SK-N-SH (cell line): Measurements from ENCODE around the gene FAP.

Experiments
- EP300 ChIP-seq, 2 experiments: IDR thresholded peaks; 2 replicates each; pipeline versions ENCODE4 v1.4.0 to v1.6.1; 2012; ENCODE audit warnings: borderline replicate concordance in 1 of 2, low read depth in 1 of 2, low read length in 1 of 2
- GABPA ChIP-seq: IDR thresholded peaks from 2 replicates; pipeline ENCODE4 v1.4.0; 2012; ENCODE audit warnings: low read depth, mild to moderate bottlenecking
- MAX ChIP-seq: IDR thresholded peaks from 2 replicates; pipeline ENCODE4 v1.4.0; 2012; ENCODE audit warnings: low read depth
- MXI1 ChIP-seq: IDR thresholded peaks from 2 replicates; pipeline ENCODE4 v1.6.1; 2012; ENCODE audit warnings: mild to moderate bottlenecking, low read depth, low read length, improper control_type of control experiment
- NFIC ChIP-seq: IDR thresholded peaks from 2 replicates; pipeline ENCODE4 v1.4.0; 2012; ENCODE audit warnings: borderline replicate concordance
- NRF1 ChIP-seq: IDR thresholded peaks from 2 replicates; pipeline ENCODE4 v1.6.1; 2012; ENCODE audit warnings: low read depth, mild to moderate bottlenecking, low read length
- POLR2AphosphoS5 ChIP-seq: IDR thresholded peaks from 2 replicates; pipeline ENCODE4 v1.6.1; 2012; ENCODE audit warnings: low read depth, low read length
- RCOR1 ChIP-seq: fragments of 150-350 bp; IDR thresholded peaks from 2 replicates; pipeline ENCODE4 v1.6.1; 2017; ENCODE audit warnings: antibody characterized with exemption, low read length
- SIN3A ChIP-seq: IDR thresholded peaks from 2 replicates; pipeline ENCODE4 v1.6.1; 2012; ENCODE audit warnings: low read depth, mild to moderate bottlenecking, low read length, moderate library complexity, borderline replicate concordance
- SMC3 ChIP-seq: IDR thresholded peaks from 2 replicates; pipeline ENCODE4 v1.6.1; 2012; ENCODE audit warnings: low read depth, low read length, improper control_type of control experiment
- TAF1 ChIP-seq: IDR thresholded peaks from 2 replicates; pipeline ENCODE4 v1.6.1; 2012; ENCODE audit warnings: low read depth, mild to moderate bottlenecking, low read length, moderate library complexity, borderline replicate concordance
- TCF12 ChIP-seq: IDR thresholded peaks from 2 replicates; pipeline ENCODE4 v1.4.0; 2012
- TF ChIP-seq, protein P1 (sequence below): fragments of 200-600 bp; sonication (generic); IDR thresholded peaks from 2 replicates; pipeline ENCODE4 v1.6.1; 2017; ENCODE audit warnings: antibody characterized with exemption, mild to moderate bottlenecking, moderate library complexity

- TF ChIP-seq POLR2AphosphoS5 (peak; percentile 55; the same call in 1 of the 2 replicates), RCOR1 (no peak), TCF12 (peak; percentile 89), NRF1 (no peak), MXI1 (no peak), NFIC (no peak), EP300 (IDR thresholded peaks at IDR 0.05; ENCODE audit: borderline replicate concordance in 1 of 2, low read depth in 1 of 2, low read length in 1 of 2) (no peak), GABPA (no peak), MAX (no peak), SMC3 (no peak), TAF1 (no peak), SIN3A (no peak)
- TF ChIP-seq, protein P1, sequence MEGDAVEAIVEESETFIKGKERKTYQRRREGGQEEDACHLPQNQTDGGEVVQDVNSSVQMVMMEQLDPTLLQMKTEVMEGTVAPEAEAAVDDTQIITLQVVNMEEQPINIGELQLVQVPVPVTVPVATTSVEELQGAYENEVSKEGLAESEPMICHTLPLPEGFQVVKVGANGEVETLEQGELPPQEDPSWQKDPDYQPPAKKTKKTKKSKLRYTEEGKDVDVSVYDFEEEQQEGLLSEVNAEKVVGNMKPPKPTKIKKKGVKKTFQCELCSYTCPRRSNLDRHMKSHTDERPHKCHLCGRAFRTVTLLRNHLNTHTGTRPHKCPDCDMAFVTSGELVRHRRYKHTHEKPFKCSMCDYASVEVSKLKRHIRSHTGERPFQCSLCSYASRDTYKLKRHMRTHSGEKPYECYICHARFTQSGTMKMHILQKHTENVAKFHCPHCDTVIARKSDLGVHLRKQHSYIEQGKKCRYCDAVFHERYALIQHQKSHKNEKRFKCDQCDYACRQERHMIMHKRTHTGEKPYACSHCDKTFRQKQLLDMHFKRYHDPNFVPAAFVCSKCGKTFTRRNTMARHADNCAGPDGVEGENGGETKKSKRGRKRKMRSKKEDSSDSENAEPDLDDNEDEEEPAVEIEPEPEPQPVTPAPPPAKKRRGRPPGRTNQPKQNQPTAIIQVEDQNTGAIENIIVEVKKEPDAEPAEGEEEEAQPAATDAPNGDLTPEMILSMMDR, result no peak
Observed at GRCh38 chr2:162217598-162217997, 25.6 kb downstream of the FAP start.
